NCI-H82 (cell line): ENCODE measurements around the gene UBAC1.
"Not testable (repeated sequence)": the region's sequence is repeated elsewhere in the genome, so short reads cannot be mapped to it uniquely, and the experiment has no call there.

Experiments used
- DNase-seq: peaks from one replicate; lab custom pipeline; 2025; lab: John Stamatoyannopoulos, UW

The UBAC1 gene

GRCh38 chr9:135978642-135979546 is 17.7 kb upstream of the UBAC1 start:
- no peak for DNase-seq

GRCh38 chr9:135976944-135977343 is 15.8 kb upstream of the UBAC1 start:
- DNase-seq = no peak

- DNase-seq = no peak
Measured at GRCh38 chr9:135976531-135976930, 15.4 kb upstream of the UBAC1 start.

GRCh38 chr9:135975834-135976233 is 14.7 kb upstream of the UBAC1 start:
- peak; percentile 30 for DNase-seq

- no peak for DNase-seq
Measured at GRCh38 chr9:135974220-135974573, 13.0 kb upstream of the UBAC1 start.

- no peak for DNase-seq
Measured at GRCh38 chr9:135973277-135974219, 12.4 kb upstream of the UBAC1 start.

GRCh38 chr9:135971892-135972291 is 10.7 kb upstream of the UBAC1 start:
- DNase-seq = no peak

- no peak for DNase-seq
Measured at GRCh38 chr9:135971111-135971766, 10.1 kb upstream of the UBAC1 start.

GRCh38 chr9:135970128-135970815 is 9.1 kb upstream of the UBAC1 start:
- no peak for DNase-seq

GRCh38 chr9:135969064-135969683 is 8.0 kb upstream of the UBAC1 start:
- no peak for DNase-seq

GRCh38 chr9:135968601-135969000 is 7.4 kb upstream of the UBAC1 start:
- no peak for DNase-seq

- DNase-seq = no peak
Measured at GRCh38 chr9:135968083-135968476, 6.9 kb upstream of the UBAC1 start.

GRCh38 chr9:135966916-135967260 is 5.7 kb upstream of the UBAC1 start:
- not testable (repeated sequence) for DNase-seq

GRCh38 chr9:135965124-135965756 is 4.1 kb upstream of the UBAC1 start:
- DNase-seq = no peak

GRCh38 chr9:135963938-135964337 is 2.8 kb upstream of the UBAC1 start:
- DNase-seq = no peak

GRCh38 chr9:135963338-135963737 is 2.2 kb upstream of the UBAC1 start:
- DNase-seq = no peak

- no peak for DNase-seq
Measured at GRCh38 chr9:135962696-135963307, 1.6 kb upstream of the UBAC1 start.

GRCh38 chr9:135961811-135962695 is 880 bp upstream of the UBAC1 start:
- DNase-seq = peak; percentile 37
